GM18505 (cell line): ENCODE results near the gene PKM.
A peak's percentile ranks its signal among the peaks of the same experiment; 100 is the strongest.
"Not testable (repeated sequence)": the region's sequence is repeated elsewhere in the genome, so short reads cannot be mapped to it uniquely, and the experiment has no call there.

Source experiments
- ATAC-seq: cut with Tn5 transposase; IDR thresholded peaks from one replicate; pipeline ENCODE4 v1.9.1; 2021; ENCODE audit not compliant: unreplicated experiment
- POLR2A ChIP-seq: IDR thresholded peaks from 4 replicates; pipeline ENCODE4 v1.6.1; 2011; ENCODE audit warnings: borderline replicate concordance; ENCODE audit not compliant: insufficient read depth, insufficient read length; ENCODE audit errors: extremely low read depth

PKM gene

GRCh38 chr15:72231066-72231832 lies at the start of gene PKM:
Gene PKM (minus strand): TSS chr15:72231190. CDS start chr15:72219097, 12,093 bp downstream.
- peak; percentile 45 for ATAC-seq
- TF ChIP-seq POLR2A: peak; percentile 100

- TF ChIP-seq POLR2A: no peak
- ATAC-seq: no peak
These were observed 49.8 kb upstream of the PKM start for GRCh38 chr15:72280751-72281150.

GRCh38 chr15:72278737-72279136 lies 47.7 kb upstream of the PKM start:
- no peak for ATAC-seq
- TF ChIP-seq POLR2A: no peak

GRCh38 chr15:72276326-72276700 lies 45.3 kb upstream of the PKM start:
- ATAC-seq: no peak
- no peak for TF ChIP-seq POLR2A

GRCh38 chr15:72275635-72276325 lies 44.8 kb upstream of the PKM start:
- not testable (repeated sequence) for ATAC-seq

- ATAC-seq: no peak
- no peak for TF ChIP-seq POLR2A
These were observed 42.0 kb upstream of the PKM start for GRCh38 chr15:72272997-72273352.

- ATAC-seq: peak; percentile 93
These were observed 41.4 kb upstream of the PKM start, which contains the start of gene PARP6 for GRCh38 chr15:72272213-72272996. Gene PARP6 (minus strand): TSS chr15:72272554. CDS start chr15:72267477, 5,077 bp downstream.

GRCh38 chr15:72271895-72272212 lies 40.9 kb upstream of the PKM start:
- no peak for ATAC-seq
- no peak for TF ChIP-seq POLR2A

More at GRCh38 chr15:72272213-72272996, 41.4 kb upstream of the PKM start, which contains the start of gene PARP6:
- peak; percentile 76 for TF ChIP-seq POLR2A

- no peak for ATAC-seq
- no peak for TF ChIP-seq POLR2A
These were observed 40.2 kb upstream of the PKM start for GRCh38 chr15:72271221-72271620.

GRCh38 chr15:72269739-72270138 lies 38.7 kb upstream of the PKM start:
- no peak for TF ChIP-seq POLR2A
- ATAC-seq: no peak

- TF ChIP-seq POLR2A: no peak
- ATAC-seq: no peak
These were observed 34.0 kb upstream of the PKM start for GRCh38 chr15:72265031-72265430.

- no peak for ATAC-seq
These were observed 21.8 kb upstream of the PKM start for GRCh38 chr15:72252663-72253299.

GRCh38 chr15:72249142-72249810 lies 18.3 kb upstream of the PKM start:
- ATAC-seq: no peak
- TF ChIP-seq POLR2A: no peak

More at GRCh38 chr15:72252663-72253299, 21.8 kb upstream of the PKM start:
- TF ChIP-seq POLR2A: no peak
